K562 (cell line): ENCODE data around the gene GTF2A1L.

Experiments
- ETV6 ChIP-seq, 3 experiments: fragments of 150-350 bp in 1 of 3; sonication (generic) in 1 of 3; formaldehyde crosslinking in 1 of 3; IDR thresholded peaks; 2 replicates each; pipeline versions ENCODE4 v1.6.1 to v1.8.0; 2014 to 2022; ENCODE audit warnings: borderline replicate concordance in 2 of 3, low read depth in 2 of 3, antibody characterized with exemption in 1 of 3, low read length in 1 of 3, mild to moderate bottlenecking in 1 of 3, missing genetic modification reagents in 1 of 3
- FOXA1 ChIP-seq: fragments of 450-650 bp; IDR thresholded peaks from 2 replicates; pipeline ENCODE4 v1.6.1; 2016; ENCODE audit warnings: mild to moderate bottlenecking, borderline replicate concordance
- ILF3 ChIP-seq: fragments of 450-650 bp; IDR thresholded peaks from 2 replicates; pipeline ENCODE4 v1.6.1; 2018; ENCODE audit warnings: antibody characterized with exemption, mild to moderate bottlenecking, moderate library complexity, borderline replicate concordance
- JUN ChIP-seq, 2 experiments: sonication (generic) in 1 of 2; formaldehyde crosslinking in 1 of 2; IDR thresholded peaks; 2 replicates each; pipeline versions ENCODE4 v1.6.1 to v1.8.0; 2012 to 2022; ENCODE audit warnings: borderline replicate concordance in 2 of 2, mild to moderate bottlenecking in 2 of 2, improper control_type of control experiment in 1 of 2, low read depth in 1 of 2, low read length in 1 of 2, missing genetic modification reagents in 1 of 2
- KDM2B ChIP-seq: fragments of 250-450 bp; sonication (Bioruptor Pico); IDR thresholded peaks from 2 replicates; pipeline ENCODE4 v1.8.0; 2021; ENCODE audit warnings: mild to moderate bottlenecking, moderate library complexity
- RAD21 ChIP-seq, 2 experiments: fragments of 250-450 bp in 1 of 2; fragments of 450-650 bp in 1 of 2; sonication (Bioruptor Pico) in 1 of 2; formaldehyde crosslinking in 1 of 2; IDR thresholded peaks in 1 of 2; conservative IDR thresholded peaks in 1 of 2; 2 replicates each; pipeline versions ENCODE4 v1.4.0 to v1.8.0; 2020 to 2022; ENCODE audit warnings: mild to moderate bottlenecking in 2 of 2, moderate library complexity in 1 of 2

DNA sequence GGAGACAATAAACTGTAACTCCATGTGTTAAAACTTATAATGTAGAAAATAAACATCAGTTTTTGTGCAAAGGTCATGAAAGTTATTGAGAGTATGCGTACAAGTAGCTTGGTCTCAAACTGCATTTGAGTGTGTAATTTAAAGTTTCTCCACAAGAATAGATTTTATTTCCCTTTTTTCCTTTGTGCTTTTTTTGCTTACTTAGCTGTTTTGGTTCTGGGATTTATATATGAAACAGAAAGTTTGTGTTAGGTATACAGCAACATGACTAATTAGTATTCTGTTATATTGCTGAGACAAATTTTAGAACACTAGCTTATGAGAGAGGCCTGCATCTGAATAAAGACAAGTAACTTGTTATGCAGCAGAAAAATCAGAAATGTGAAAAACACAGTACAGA lies 67.5 kb downstream of the GTF2A1L start:
- TF ChIP-seq FOXA1, result no peak
- no peak for TF ChIP-seq JUN (IDR thresholded peaks at IDR 0.05; ENCODE audit: borderline replicate concordance, low read depth, low read length)
- TF ChIP-seq JUN (CRISPR knock-in tag; IDR thresholded peaks at IDR 0.05; ENCODE audit: borderline replicate concordance), result no peak
- TF ChIP-seq RAD21 (CRISPR knock-in tag; conservative IDR thresholded peaks at IDR 0.05 in 1 of 2, IDR thresholded peaks at IDR 0.05 in 1 of 2), result no peak
- TF ChIP-seq KDM2B (CRISPR knock-in tag), result no peak
- TF ChIP-seq ILF3, result no peak
- TF ChIP-seq ETV6 (IDR thresholded peaks at IDR 0.05; ENCODE audit: borderline replicate concordance in 1 of 2, low read depth in 2 of 2, low read length in 1 of 2), result no peak
- no peak for TF ChIP-seq ETV6 (CRISPR knock-in tag; IDR thresholded peaks at IDR 0.05; ENCODE audit: borderline replicate concordance)
